ENCODE results near the gene AKAP12.

Gene AKAP12

GRCh38 chr6:151240036-151240685, 394 bp downstream of the AKAP12 start:
- peak; percentile 78 for DNase-seq (ENCODE audit: low read depth)

- DNase-seq (ENCODE audit: low read depth): peak; percentile 28
These were observed 1.2 kb downstream of the AKAP12 start for GRCh38 chr6:151240791-151241642.

GRCh38 chr6:151241853-151242252, 2.1 kb downstream of the AKAP12 start:
- no peak for DNase-seq (ENCODE audit: low read depth)

GRCh38 chr6:151242420-151242861, 2.7 kb downstream of the AKAP12 start:
- DNase-seq (ENCODE audit: low read depth): no peak

- DNase-seq (ENCODE audit: low read depth): no peak
These were observed 3.7 kb downstream of the AKAP12 start for GRCh38 chr6:151243481-151243880.

GRCh38 chr6:151247490-151247889, 7.7 kb downstream of the AKAP12 start:
- no peak for DNase-seq (ENCODE audit: low read depth)

- no peak for DNase-seq (ENCODE audit: low read depth)
These were observed 8.5 kb downstream of the AKAP12 start for GRCh38 chr6:151248295-151248694.

GRCh38 chr6:151252634-151253033, 12.9 kb downstream of the AKAP12 start:
- DNase-seq (ENCODE audit: low read depth): no peak

- DNase-seq (ENCODE audit: low read depth): no peak
These were observed 14.8 kb downstream of the AKAP12 start for GRCh38 chr6:151254451-151255081.

- DNase-seq (ENCODE audit: low read depth): no peak
These were observed 16.0 kb downstream of the AKAP12 start for GRCh38 chr6:151255811-151256210.

GRCh38 chr6:151257985-151258445, 18.2 kb downstream of the AKAP12 start:
- DNase-seq (ENCODE audit: low read depth): no peak

- DNase-seq (ENCODE audit: low read depth): no peak
These were observed 20.4 kb downstream of the AKAP12 start for GRCh38 chr6:151260205-151260604.

- no peak for DNase-seq (ENCODE audit: low read depth)
These were observed 23.3 kb downstream of the AKAP12 start for GRCh38 chr6:151263035-151263434.

GRCh38 chr6:151263967-151264366, 24.2 kb downstream of the AKAP12 start:
- DNase-seq (ENCODE audit: low read depth): no peak

GRCh38 chr6:151265282-151265681, 25.5 kb downstream of the AKAP12 start:
- no peak for DNase-seq (ENCODE audit: low read depth)

- DNase-seq (ENCODE audit: low read depth): peak; percentile 74
These were observed 29.7 kb downstream of the AKAP12 start for GRCh38 chr6:151269321-151269995.

- no peak for DNase-seq (ENCODE audit: low read depth)
These were observed 35.4 kb downstream of the AKAP12 start for GRCh38 chr6:151275121-151275520.

- no peak for DNase-seq (ENCODE audit: low read depth)
These were observed 35.8 kb downstream of the AKAP12 start for GRCh38 chr6:151275566-151275965.

- DNase-seq (ENCODE audit: low read depth): peak; percentile 74
These were observed 36.5 kb downstream of the AKAP12 start for GRCh38 chr6:151276112-151276740.

GRCh38 chr6:151279891-151280290, 40.1 kb downstream of the AKAP12 start:
- no peak for DNase-seq (ENCODE audit: low read depth)

GRCh38 chr6:151280859-151281258, 41.1 kb downstream of the AKAP12 start:
- no peak for DNase-seq (ENCODE audit: low read depth)

GRCh38 chr6:151284012-151284411, 44.2 kb downstream of the AKAP12 start:
- DNase-seq (ENCODE audit: low read depth): no peak

Measured in fibroblast of the conjunctiva (primary cell).